Gastrocnemius medialis (tissue), 4 donors: ENCODE measurements around the gene CALCB.

Experiments used
- CTCF ChIP-seq, 5 experiments: fragments of 450-650 bp in 3 of 5; fragments of 200-600 bp in 2 of 5; sonication (generic) in 2 of 5; IDR thresholded peaks in 4 of 5; conservative IDR thresholded peaks in 1 of 5; 1 replicate in 4 of 5; 2 replicates in 1 of 5; pipeline ENCODE4 v1.5.1; 2016 to 2019; ENCODE audit warnings: antibody characterized with exemption in 5 of 5, mild to moderate bottlenecking in 3 of 5, moderate library complexity in 3 of 5
- POLR2A ChIP-seq, 2 donors: fragments of 450-650 bp; IDR thresholded peaks; one replicate each; pipeline ENCODE4 v1.6.1; 2017; ENCODE audit warnings: antibody characterized with exemption in 2 of 2, mild to moderate bottlenecking in 2 of 2, moderate library complexity in 2 of 2

GRCh38 chr11:15045209-15045608 lies 28.2 kb upstream of the CALCB start:
- TF ChIP-seq CTCF (IDR thresholded peaks at IDR 0.05 in 4 of 5, conservative IDR thresholded peaks at IDR 0.05 in 1 of 5), result no peak
- TF ChIP-seq POLR2A (IDR thresholded peaks at IDR 0.05), result no peak
